HG03378 (cell line): ENCODE measurements around the gene PRIMPOL.
"Not testable (repeated sequence)": the region's sequence is repeated elsewhere in the genome, so short reads cannot be mapped to it uniquely, and the experiment has no call there.

ENCODE experiments used
- ATAC-seq: cut with Tn5 transposase; IDR thresholded peaks from one replicate; pipeline ENCODE4 v1.9.1; 2021; ENCODE audit warnings: mild to moderate bottlenecking, moderate library complexity; ENCODE audit not compliant: unreplicated experiment

Gene PRIMPOL

GRCh38 chr4:184649026-184649970, at the start of gene PRIMPOL, which contains the start of gene CASP3:
Gene PRIMPOL, plus strand, starts transcription at chr4:184649738. Its CDS starts 7,403 bp downstream, at chr4:184657141.
Gene CASP3, minus strand, starts transcription at chr4:184649447. Its CDS starts 10,994 bp downstream, at chr4:184638453.
- ATAC-seq: peak; percentile 76

GRCh38 chr4:184600982-184601381, 48.6 kb upstream of the PRIMPOL start:
- ATAC-seq: not testable (repeated sequence)

GRCh38 chr4:184602857-184603256, 46.7 kb upstream of the PRIMPOL start:
- not testable (repeated sequence) for ATAC-seq

- not testable (repeated sequence) for ATAC-seq
These were observed 42.1 kb upstream of the PRIMPOL start for GRCh38 chr4:184607429-184607828.

- no peak for ATAC-seq
These were observed 37.5 kb upstream of the PRIMPOL start for GRCh38 chr4:184612074-184612473.

- ATAC-seq: no peak
These were observed 36.1 kb upstream of the PRIMPOL start for GRCh38 chr4:184613405-184613804.

GRCh38 chr4:184614509-184614908, 35.0 kb upstream of the PRIMPOL start:
- no peak for ATAC-seq

- ATAC-seq: not testable (repeated sequence)
These were observed 33.4 kb upstream of the PRIMPOL start for GRCh38 chr4:184616168-184616567.

- ATAC-seq: peak; percentile 80
These were observed 32.6 kb upstream of the PRIMPOL start for GRCh38 chr4:184616633-184617551.

GRCh38 chr4:184617600-184618196, 31.8 kb upstream of the PRIMPOL start:
- ATAC-seq: no peak

GRCh38 chr4:184620212-184620867, 29.2 kb upstream of the PRIMPOL start:
- no peak for ATAC-seq

GRCh38 chr4:184621518-184621917, 28.0 kb upstream of the PRIMPOL start:
- ATAC-seq: no peak

GRCh38 chr4:184624504-184624903, 25.0 kb upstream of the PRIMPOL start:
- ATAC-seq: not testable (repeated sequence)

- no peak for ATAC-seq
These were observed 24.5 kb upstream of the PRIMPOL start for GRCh38 chr4:184624972-184625554.

GRCh38 chr4:184625783-184626596, 23.5 kb upstream of the PRIMPOL start:
- ATAC-seq: not testable (repeated sequence)

GRCh38 chr4:184628103-184628502, 21.4 kb upstream of the PRIMPOL start:
- no peak for ATAC-seq

- ATAC-seq: no peak
These were observed 16.7 kb upstream of the PRIMPOL start for GRCh38 chr4:184632842-184633241.

- ATAC-seq: no peak
These were observed 14.2 kb upstream of the PRIMPOL start for GRCh38 chr4:184635381-184635780.

- ATAC-seq: no peak
These were observed 13.4 kb upstream of the PRIMPOL start for GRCh38 chr4:184636144-184636543.
